Activated CD4-positive, CD25-positive, alpha-beta regulatory T cell (primary cell): ENCODE results near the gene MEG3.

Source experiments
- DNase-seq, 4 experiments: peaks; one replicate each; lab custom pipeline; 2025; lab: John Stamatoyannopoulos, UW

The MEG3 gene

DNA sequence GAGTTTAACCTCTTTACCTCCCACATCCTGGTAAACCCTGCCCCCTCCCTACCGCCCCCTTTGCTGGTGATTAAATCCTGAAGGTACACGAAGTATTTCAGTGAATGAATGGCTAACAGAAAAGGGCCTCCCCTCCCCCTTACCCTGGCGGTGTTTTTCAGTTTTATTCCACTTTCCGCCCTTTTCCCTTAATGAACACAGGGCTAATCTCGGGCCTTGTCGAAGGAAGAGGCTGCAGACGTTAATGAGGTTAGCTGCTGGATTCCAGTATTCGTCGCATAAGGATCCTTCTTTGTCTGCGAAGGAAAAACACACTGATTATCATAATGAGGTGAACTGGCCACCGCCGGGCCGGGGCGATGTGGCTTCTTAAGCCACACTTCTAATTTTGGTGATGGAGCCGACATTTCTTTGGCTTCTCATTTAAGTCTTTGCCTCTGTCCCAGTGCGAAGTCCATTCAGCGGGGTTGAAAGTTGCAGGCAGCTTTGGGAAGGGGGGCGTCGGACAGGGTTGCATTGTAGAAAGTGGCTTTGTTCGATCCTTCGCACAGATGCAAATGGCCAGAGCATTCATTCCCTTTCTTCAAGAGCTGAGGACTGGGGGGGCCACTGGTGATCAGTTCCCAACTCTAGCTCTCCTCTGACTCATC, 6.5 kb downstream of the MEG3 start:
- DNase-seq: no peak

- no peak for DNase-seq
Observed at GRCh38 chr14:100834082-100834793, 8.3 kb downstream of the MEG3 start.

GRCh38 chr14:100834794-100835547, 9.1 kb downstream of the MEG3 start:
- no peak for DNase-seq

DNA sequence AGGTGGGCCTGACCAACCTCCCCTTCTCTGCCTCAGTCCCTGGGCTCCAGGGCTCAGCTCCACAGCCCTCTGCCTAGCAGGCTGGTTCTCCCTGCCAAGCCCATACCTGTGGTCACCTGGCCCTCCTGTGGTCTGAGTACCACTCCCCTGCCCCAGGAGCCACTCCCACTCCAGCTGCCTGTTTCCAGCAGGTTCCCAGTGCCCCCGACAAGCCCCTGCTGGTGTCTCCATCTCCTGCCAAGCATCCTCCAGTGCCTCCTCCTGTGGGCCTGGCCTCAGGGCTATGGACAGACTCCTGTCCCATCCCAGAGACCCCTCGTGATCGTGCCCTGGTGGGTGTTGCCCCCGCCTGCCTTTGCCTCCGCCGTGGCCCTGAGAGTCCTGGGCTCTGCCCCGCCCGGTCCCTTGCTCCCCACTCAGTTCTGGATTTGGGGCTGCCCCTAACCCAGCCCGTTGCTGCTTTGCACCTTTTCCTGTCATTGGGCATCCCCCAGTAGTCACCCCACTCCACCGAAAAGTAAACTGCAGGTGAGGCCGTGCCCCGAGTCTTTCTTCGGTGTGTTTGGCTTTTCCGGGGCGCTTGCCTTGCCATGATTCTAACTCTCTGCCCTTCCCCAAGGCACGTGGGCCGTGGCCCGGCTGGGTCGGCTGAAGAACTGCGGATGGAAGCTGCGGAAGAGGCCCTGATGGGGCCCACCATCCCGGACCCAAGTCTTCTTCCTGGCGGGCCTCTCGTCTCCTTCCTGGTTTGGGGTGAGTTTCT, 9.8 kb downstream of the MEG3 start:
- DNase-seq: no peak

GRCh38 chr14:100836311-100836805, 10.4 kb downstream of the MEG3 start:
- no peak for DNase-seq

DNA sequence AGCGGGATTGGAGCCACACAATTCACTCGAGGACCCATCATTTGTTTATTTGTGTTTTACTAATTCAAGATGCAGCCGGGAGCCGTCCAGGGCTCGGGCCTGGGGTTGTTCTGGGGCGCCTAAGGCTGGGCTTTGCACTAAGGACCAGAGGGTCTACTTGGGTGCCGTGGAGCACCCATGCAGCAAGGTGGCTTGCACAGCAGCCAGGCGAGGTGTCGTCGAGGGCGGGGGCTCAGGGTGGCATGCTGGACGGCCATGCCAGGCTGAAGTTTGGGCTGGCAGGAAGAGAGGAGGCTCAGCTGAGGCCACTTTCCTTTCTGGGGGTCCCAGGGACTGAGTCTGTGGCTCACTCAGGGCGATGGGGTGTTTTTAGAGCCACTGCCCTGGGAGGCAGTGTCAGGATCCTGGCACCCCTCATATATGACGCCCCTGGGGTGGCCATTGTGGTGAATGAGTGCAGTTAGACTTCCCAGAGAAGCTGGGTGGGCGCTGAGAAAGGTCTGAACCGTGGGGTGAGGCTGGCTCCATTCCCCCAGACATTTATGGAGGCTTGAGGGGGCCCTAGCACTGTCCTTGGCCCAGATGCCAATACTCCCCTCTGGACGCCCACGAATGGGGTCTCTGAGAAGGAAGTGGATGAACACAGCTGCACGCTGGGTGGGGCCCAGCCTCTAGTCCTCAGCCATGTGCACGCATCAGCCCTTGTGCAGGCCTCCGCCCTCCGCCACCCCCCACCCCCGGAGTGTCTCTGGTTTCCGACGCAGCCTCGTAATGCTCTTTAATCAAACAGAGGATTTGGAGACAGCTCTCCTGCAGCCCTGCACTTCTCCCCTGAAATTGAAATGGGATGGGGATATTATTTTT, 11.3 kb downstream of the MEG3 start:
- no peak for DNase-seq

GRCh38 chr14:100837805-100838350, 12.0 kb downstream of the MEG3 start:
- DNase-seq: no peak

DNA sequence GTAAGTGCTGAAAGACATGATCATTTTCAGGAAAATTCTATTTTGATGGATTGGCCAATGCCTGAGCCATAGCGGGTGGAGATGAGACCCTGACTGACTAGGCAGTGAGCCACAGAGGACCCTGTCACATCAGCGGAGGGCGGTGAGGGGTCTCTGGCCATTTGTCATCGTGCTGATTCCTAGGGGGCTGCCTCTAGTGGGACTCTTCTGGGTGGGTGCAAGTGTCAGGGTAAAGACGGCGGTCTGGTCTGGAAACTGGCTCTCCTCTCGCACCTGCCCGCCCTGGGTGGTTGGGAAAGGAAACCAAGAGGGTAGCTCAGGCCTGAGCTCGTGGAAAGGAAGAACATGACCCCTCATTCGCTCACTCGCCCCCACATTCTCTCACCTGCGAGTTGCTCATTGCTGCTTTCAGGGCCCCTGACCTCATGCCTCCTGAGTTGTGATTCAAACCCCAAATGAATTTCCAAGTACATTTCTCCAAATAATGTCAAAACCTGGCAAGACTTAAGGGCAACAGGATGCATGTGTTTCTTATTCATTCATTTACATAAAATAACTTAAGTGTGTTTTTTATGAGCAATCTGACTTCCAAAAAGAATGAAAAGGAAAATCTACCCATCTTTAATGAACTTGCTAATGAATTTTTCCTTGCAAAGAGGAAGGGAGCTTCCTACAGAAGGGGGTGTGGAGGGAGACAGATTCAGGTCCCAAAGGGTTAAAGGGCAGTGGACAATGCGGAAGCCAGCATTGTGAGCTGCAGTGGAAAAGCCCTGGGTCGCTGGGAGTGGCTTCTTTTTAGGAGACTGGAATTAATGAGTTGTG, 12.8 kb downstream of the MEG3 start:
- no peak for DNase-seq

DNA sequence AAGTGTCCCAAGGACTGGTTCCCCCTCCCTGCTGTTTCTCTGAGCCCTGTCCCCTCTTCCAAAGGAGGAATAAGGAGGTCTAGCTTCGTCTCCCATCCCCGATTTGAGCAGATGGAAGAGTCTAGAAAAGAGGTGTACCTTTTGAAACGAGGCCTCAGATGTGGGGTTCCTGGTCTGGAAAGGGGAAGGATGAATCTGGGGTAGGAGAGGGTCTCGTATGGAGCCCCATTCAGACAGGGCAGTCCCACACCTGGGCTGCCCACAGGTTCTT, 13.3 kb downstream of the MEG3 start:
- DNase-seq: no peak

GRCh38 chr14:100839681-100840111, 13.8 kb downstream of the MEG3 start:
- DNase-seq: no peak

- DNase-seq: no peak
Observed at GRCh38 chr14:100840286-100841065, 14.6 kb downstream of the MEG3 start.

DNA sequence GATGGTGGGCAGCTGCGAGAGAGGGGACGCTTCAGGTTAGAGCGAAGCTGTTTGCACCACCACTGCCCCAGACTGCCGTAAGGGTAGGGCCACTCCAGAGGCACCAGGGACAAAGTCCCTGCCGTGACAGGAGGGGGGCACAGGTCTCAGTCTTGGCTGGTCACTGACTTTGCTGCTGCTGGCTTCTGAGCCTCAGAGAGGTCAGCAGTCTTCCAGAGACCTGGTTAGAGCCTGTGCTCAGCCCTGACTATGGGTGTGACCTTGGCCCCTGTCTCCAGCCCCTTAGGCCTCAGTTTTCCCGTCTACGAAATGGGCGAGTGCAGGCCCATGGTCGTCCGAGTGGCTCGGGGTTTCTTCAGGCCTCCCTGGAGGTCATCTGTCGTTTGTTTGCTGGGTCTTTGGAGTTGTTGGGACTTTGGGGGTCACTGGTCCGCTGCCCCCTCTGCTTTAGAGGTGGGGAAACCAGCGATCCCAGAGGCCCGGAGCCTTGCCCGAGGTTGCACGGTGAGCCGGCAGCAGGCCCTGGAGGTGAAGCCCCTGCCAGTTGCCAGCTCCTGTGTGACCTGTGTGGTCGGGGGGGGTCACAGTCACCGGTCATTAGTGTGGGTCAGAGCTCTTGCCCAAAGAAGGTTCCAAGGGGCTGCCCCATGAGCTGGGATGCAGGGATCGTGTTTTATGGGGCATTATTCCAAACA, 15.3 kb downstream of the MEG3 start:
- DNase-seq: no peak

GRCh38 chr14:100841761-100842403, 16.0 kb downstream of the MEG3 start:
- DNase-seq: no peak

DNA sequence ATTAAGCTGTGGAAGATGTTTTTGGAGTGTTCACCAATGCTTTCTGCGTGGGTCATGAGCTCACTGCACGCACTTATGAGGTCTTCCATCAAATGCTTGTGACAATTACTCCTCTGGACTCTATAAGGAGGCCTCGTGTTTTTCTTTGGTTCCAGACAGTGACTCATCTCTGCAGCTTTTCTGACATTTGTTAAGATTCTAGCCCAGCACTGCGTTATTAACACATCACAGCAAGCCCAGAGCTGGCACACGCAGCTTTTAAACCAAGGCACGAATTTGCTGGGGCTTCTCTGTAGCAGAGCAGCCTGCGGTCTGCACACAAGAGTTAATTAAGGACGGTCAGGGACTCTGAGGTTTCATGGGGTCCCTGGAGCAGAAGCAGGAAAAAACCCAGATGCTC, 16.9 kb downstream of the MEG3 start:
- no peak for DNase-seq

- no peak for DNase-seq
Observed at GRCh38 chr14:100844082-100844408, 18.1 kb downstream of the MEG3 start.

- no peak for DNase-seq
Observed at GRCh38 chr14:100844421-100844820, 18.5 kb downstream of the MEG3 start.

- no peak for DNase-seq
Observed at GRCh38 chr14:100844846-100845245, 18.9 kb downstream of the MEG3 start.

DNA sequence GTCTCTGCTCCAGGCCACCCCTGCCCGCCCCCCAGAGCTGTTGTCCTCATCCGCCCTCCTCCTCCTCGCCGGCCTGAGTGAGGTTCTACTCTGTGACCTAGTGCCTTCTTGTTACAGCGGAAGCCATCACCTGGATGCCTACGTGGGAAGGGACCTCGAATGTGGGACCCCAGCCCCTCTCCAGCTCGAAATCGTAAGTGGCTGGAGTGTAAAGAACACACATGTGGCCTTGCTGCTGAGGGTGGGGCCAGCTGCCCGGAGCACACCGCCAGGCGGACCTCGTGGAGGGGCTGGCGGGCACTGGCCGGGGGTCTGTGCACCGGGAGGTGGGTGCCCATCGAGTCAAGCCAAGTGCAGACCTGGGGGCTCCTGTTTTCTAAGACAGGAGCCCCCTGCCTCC, 19.4 kb downstream of the MEG3 start:
- DNase-seq: no peak
